NT2/D1 (cell line): ENCODE data around the gene GAS6.

Experiments used
- SUZ12 ChIP-seq: IDR thresholded peaks from 2 replicates; pipeline ENCODE4 v1.6.1; 2011; ENCODE audit not compliant: insufficient read length, insufficient read depth; ENCODE audit errors: extremely low read depth
- YY1 ChIP-seq: IDR thresholded peaks from 2 replicates; pipeline ENCODE4 v1.6.1; 2011; ENCODE audit not compliant: insufficient read length, insufficient read depth
- ZNF274 ChIP-seq: IDR thresholded peaks from 2 replicates; pipeline ENCODE4 v1.6.1; 2011; ENCODE audit warnings: mild to moderate bottlenecking, low read depth, low read length

GRCh38 chr13:113862191-113862930 lies 1.5 kb downstream of the GAS6 start:
- no peak for TF ChIP-seq YY1
- no peak for TF ChIP-seq ZNF274
- no peak for TF ChIP-seq SUZ12
